T-helper 2 cell treated with Interferon-gamma antibody and Interleukin-4, amounts not matched to agents 5 μg/mL and 100 μg/mL, for 36 hours (primary cell): ENCODE measurements around the gene BFSP1.

Experiments used
- DNase-seq: peaks from one replicate; pipeline ENCODE4 v3.0.0; 2021; ENCODE audit warnings: low spot score
- H3K27ac Mint-ChIP-seq: one replicate; pipeline ENCODE4 v1.8.0; 2021; ENCODE audit warnings: mild to moderate bottlenecking, mixed read lengths
- H3K27me3 Mint-ChIP-seq: one replicate; pipeline ENCODE4 v1.8.0; 2021; ENCODE audit warnings: low read depth, mixed read lengths
- H3K36me3 Mint-ChIP-seq: one replicate; pipeline ENCODE4 v1.8.0; 2021; ENCODE audit warnings: low read depth, mixed read lengths
- H3K4me1 Mint-ChIP-seq: one replicate; pipeline ENCODE4 v1.8.0; 2021; ENCODE audit warnings: low read depth, mixed read lengths
- H3K4me3 Mint-ChIP-seq: one replicate; pipeline ENCODE4 v1.8.0; 2022; ENCODE audit warnings: mild to moderate bottlenecking, moderate library complexity, mixed read lengths
- H3K9me3 Mint-ChIP-seq: one replicate; pipeline ENCODE4 v1.8.0; 2021; ENCODE audit warnings: mixed read lengths

Gene BFSP1

GRCh38 chr20:17522528-17522927 is 8.7 kb downstream of the BFSP1 start:
- no peaks in the 10 kb centered on the region for H3K9me3 Mint-ChIP-seq
- H3K36me3 Mint-ChIP-seq, result no peaks in the 10 kb centered on the region
- no peak overlapping the region for H3K4me3 Mint-ChIP-seq
- peaks cover 9% of the 10 kb centered on the region for H3K27me3 Mint-ChIP-seq
- no peak overlapping the region for H3K27ac Mint-ChIP-seq
- peaks cover 7% of the 10 kb centered on the region for H3K4me1 Mint-ChIP-seq
- DNase-seq, result no peak

DNA sequence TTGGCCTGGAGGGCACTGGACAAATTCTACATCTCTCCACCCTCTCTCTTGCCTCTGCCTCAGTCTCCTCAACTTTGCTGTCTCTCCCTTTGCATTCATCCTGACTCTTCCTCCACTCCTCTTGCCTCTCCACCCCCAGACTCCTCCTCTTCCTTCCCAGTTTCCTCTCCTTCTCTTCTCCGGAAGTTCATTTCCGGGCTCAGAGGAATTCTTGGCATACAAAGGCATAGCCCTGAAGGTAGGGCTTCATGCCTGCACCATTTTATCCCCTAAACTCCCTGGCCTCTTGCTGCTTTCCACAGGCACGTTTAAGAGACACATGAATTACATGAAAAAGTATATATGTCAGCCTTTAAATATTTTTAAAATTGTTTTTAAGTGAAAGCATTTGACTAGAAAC is 10.6 kb downstream of the BFSP1 start:
- DNase-seq, result no peak
- Mint-ChIP-seq H3K27me3 (peaks cover 14% of the 10 kb centered on the region), H3K27ac (no peak overlapping the region), H3K4me1 (peaks cover 15% of the 10 kb centered on the region), H3K36me3 (no peaks in the 10 kb centered on the region), H3K4me3 (no peak overlapping the region), H3K9me3 (no peaks in the 10 kb centered on the region)

GRCh38 chr20:17519606-17520285 is 11.4 kb downstream of the BFSP1 start:
- no peaks in the 10 kb centered on the region for H3K9me3 Mint-ChIP-seq
- H3K4me1 Mint-ChIP-seq, result peaks cover 17% of the 10 kb centered on the region
- H3K36me3 Mint-ChIP-seq, result no peaks in the 10 kb centered on the region
- H3K27me3 Mint-ChIP-seq, result peaks cover 17% of the 10 kb centered on the region
- DNase-seq, result no peak
- no peak overlapping the region for H3K27ac Mint-ChIP-seq
- no peak overlapping the region for H3K4me3 Mint-ChIP-seq

DNA sequence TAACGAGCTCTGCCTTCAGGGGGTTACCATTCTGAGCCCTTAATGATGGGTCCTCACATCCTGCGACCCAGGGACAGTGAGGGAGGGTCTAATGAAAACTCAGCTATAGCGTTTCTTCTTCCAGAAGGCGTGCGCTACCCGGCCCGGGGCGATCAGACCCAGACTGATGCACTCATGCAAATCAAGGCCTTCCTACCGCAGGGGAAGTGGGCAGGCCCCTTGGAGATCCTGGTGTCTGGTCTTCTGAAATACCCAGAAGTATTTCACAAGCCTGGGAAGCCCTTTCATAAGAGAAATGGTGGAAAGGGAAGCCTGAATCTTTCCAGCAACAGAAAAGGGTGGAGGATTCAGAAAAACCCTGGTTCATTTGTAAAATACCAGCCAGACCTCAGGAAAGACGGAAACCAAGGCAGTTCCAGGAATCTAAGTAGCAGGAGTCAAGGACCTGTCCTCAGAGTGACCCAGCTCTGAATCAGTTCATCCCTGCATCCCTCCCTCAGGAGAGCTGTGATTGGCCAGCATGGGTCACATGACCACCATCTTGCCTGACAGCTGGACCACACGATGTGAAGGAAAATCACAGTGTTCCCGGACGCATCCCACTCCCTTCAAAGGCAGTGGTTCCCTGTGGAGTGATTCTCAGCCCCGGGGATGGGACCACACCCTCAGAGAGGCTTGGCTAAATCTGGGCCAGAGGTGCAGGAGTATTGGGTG is 12.7 kb downstream of the BFSP1 start:
- no peak for DNase-seq
- no peaks in the 10 kb centered on the region for H3K36me3 Mint-ChIP-seq
- no peaks in the 10 kb centered on the region for H3K9me3 Mint-ChIP-seq
- no peak overlapping the region for H3K27ac Mint-ChIP-seq
- H3K4me3 Mint-ChIP-seq, result no peak overlapping the region
- H3K27me3 Mint-ChIP-seq, result peaks cover 18% of the 10 kb centered on the region
- H3K4me1 Mint-ChIP-seq, result peaks cover 17% of the 10 kb centered on the region

GRCh38 chr20:17515053-17515452 is 16.1 kb downstream of the BFSP1 start:
- Mint-ChIP-seq H3K9me3 (no peaks in the 10 kb centered on the region), H3K36me3 (peaks cover 5% of the 10 kb centered on the region), H3K27ac (no peak overlapping the region), H3K4me1 (peaks cover 26% of the 10 kb centered on the region), H3K4me3 (no peak overlapping the region), H3K27me3 (peaks cover 14% of the 10 kb centered on the region)
- DNase-seq, result no peak

DNA sequence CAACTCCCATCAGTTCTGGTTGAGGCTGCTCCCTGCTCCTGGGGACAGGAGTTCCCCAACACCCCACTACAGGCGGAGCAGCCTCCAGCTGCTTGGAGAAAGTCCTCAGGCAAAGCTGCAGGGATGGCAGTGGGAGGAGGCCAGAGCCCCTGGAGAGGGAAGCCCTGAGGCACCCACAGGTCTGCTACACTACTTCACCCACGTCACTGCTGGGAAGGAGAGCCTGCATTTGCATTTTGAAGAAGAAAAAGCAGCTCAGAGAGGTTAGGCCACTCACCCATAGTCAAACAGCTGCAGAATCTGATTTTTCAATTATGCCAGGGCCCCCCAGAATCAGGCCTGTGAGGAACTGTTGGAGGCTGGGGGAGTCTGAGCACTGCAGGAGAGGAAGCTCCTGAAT is 17.2 kb downstream of the BFSP1 start:
- peaks cover 28% of the 10 kb centered on the region for H3K4me1 Mint-ChIP-seq
- no peak overlapping the region for H3K27ac Mint-ChIP-seq
- H3K4me3 Mint-ChIP-seq, result no peak overlapping the region
- no peak for DNase-seq
- no peaks in the 10 kb centered on the region for H3K9me3 Mint-ChIP-seq
- H3K36me3 Mint-ChIP-seq, result peaks cover 7% of the 10 kb centered on the region
- peaks cover 18% of the 10 kb centered on the region for H3K27me3 Mint-ChIP-seq

DNA sequence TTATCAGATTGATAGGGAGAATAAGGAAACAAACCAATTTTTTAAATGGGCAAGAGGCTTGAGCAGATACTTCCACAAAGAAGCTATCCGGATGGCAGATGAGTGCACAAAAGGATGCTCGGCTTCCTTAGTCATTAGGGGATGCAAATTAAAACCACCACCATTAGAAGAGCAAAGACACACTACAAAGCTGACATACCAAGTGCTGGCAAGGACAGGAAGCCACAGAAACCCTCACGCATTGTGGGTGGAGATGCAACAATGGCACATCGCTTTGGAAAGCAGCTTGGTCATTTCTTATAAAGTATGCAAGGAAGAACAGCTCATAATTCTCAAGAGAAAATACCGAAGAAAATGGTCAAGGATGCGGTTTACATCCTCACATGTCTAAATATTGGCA is 19.8 kb downstream of the BFSP1 start:
- Mint-ChIP-seq H3K4me1 (peaks cover 37% of the 10 kb centered on the region), H3K4me3 (peak overlapping the region; percentile 9), H3K9me3 (no peaks in the 10 kb centered on the region), H3K27ac (peak overlapping the region; percentile 5), H3K27me3 (peaks cover 18% of the 10 kb centered on the region), H3K36me3 (peaks cover 7% of the 10 kb centered on the region)
- DNase-seq, result no peak

- DNase-seq, result no peak
- Mint-ChIP-seq H3K36me3 (peaks cover 7% of the 10 kb centered on the region), H3K9me3 (no peaks in the 10 kb centered on the region), H3K27me3 (peaks cover 15% of the 10 kb centered on the region), H3K4me3 (no peak overlapping the region), H3K4me1 (peaks cover 42% of the 10 kb centered on the region), H3K27ac (no peak overlapping the region)
Observed at GRCh38 chr20:17510548-17510947, 20.6 kb downstream of the BFSP1 start.

- DNase-seq, result no peak
- H3K4me3 Mint-ChIP-seq, result no peak overlapping the region
- H3K27me3 Mint-ChIP-seq, result peaks cover 13% of the 10 kb centered on the region
- H3K27ac Mint-ChIP-seq, result no peak overlapping the region
- H3K4me1 Mint-ChIP-seq, result peaks cover 57% of the 10 kb centered on the region
- no peaks in the 10 kb centered on the region for H3K9me3 Mint-ChIP-seq
- peaks cover 7% of the 10 kb centered on the region for H3K36me3 Mint-ChIP-seq
Observed at GRCh38 chr20:17508756-17509155, 22.4 kb downstream of the BFSP1 start.

DNA sequence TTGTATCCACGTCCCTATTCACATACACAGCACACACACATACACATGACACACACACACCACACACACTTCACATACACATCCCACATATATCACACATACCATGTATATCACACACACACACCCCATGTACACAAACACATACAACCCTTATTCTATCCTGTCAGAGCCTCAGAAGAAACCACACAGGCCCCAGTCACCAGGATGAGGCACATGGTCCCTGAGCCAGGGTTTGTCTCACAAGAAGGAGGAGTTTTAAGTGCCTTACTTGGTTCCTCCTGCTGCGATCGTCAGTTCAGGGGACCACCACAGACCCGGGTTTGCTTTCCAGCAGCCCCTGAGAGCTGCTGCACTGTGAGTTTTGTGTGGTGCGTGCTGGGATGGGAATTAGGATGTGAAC is 23.6 kb downstream of the BFSP1 start:
- Mint-ChIP-seq H3K9me3 (no peaks in the 10 kb centered on the region), H3K4me1 (peaks cover 62% of the 10 kb centered on the region), H3K27ac (peak overlapping the region; percentile 24), H3K36me3 (peaks cover 4% of the 10 kb centered on the region), H3K27me3 (peaks cover 11% of the 10 kb centered on the region), H3K4me3 (peak overlapping the region; percentile 3)
- no peak for DNase-seq

DNA sequence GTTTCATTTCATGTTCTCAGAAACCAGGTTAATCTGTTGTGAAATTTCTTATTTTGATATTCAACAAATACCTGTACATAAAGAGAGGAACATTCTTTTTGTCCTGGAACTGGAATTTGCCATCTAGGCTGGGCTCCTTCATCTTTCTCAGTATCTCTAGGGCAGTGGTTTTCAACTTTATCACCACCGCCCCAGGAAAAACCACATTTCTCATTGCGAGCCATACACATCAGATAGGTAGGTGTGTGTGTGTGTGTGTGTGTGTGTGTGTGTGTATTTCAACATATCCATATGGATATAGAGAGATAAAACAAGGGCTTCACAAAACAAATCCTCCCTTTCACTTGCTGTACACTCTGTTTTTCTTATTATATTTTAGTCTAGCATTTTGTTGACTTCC is 24.1 kb downstream of the BFSP1 start:
- Mint-ChIP-seq H3K4me3 (peak overlapping the region; percentile 3), H3K27ac (peak overlapping the region; percentile 24), H3K9me3 (no peaks in the 10 kb centered on the region), H3K27me3 (peaks cover 11% of the 10 kb centered on the region), H3K4me1 (peaks cover 61% of the 10 kb centered on the region), H3K36me3 (peaks cover 4% of the 10 kb centered on the region)
- peak; percentile 12 for DNase-seq

DNA sequence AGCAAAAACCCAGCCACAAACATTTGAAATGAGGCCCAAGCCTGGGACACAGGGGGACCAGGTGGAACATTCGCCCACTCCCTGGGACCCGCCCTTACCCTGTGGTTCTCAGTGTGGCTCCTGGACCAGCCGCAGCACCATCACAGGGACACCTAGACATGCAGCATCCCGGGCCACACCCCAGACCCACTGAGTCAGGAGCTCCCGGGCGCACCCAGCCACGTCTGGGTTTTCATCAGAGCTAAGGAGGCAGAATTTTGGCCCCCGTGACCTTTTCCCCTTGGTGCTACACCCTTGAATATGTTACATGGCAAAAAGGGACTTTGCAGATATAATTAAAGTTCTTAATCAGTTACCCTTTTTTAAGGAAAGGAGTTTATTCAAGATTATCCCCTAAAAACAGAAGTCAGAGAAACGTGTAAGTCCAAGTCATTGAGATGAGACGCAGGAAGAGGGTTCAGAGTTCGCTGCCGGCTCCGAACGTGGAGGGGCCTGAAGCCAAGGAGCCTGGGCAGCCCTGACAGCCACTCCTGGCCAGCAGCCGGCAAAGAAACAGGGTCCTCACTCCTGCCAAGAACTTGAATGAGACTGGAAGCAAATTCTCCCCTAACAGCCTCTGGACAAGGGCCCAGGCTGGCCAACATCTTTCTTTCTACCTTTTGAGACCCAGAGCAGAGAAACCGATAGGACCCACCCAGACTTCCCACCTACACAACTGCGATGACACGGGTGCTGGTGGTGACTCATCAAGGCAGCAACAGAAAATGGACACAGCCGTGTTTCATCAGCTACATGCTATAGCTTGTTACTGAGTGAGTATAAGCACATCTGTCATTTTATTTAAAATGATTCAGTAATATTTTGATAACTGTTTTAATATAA is 25.3 kb downstream of the BFSP1 start:
- Mint-ChIP-seq H3K27ac (peak overlapping the region; percentile 86), H3K36me3 (peaks cover 2% of the 10 kb centered on the region), H3K9me3 (no peaks in the 10 kb centered on the region), H3K27me3 (peaks cover 15% of the 10 kb centered on the region), H3K4me3 (peak overlapping the region; percentile 90), H3K4me1 (peaks cover 55% of the 10 kb centered on the region)
- DNase-seq, result peak; percentile 76

DNA sequence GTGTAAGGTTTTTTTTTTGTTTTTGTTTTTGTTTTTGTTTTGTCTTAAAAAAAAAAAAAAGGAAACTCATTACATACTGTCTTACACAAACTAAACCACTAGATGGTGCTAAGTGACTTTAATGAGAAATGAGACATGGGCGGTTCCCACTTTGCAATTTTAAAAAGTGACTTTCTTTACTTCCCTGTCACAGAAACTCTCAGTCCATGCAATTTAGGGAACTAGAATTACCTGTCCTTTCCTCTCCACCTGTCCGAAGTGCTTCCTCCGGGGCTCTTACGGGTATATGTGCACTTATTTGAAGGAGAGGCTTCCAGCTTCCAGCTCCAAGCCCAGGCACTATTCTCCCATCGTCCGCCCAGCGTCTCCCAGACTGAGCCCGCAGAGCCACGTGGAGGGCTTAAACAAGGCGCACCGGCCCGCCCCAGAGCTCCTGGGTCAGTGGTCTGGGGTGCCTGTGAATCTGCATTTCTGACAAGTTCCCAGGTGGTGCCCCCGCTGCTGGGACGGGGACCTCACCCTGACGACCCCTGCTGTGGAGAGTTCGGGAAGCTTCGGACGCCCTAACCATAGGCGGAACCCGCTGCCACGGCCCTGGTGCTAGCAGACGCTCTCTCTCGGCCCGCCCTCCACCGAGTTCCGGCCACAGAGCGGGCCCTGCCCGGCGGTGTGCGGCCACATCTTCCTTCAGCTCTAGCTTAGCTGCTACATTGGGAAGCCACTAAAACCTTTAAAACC is 26.1 kb downstream of the BFSP1 start:
- Mint-ChIP-seq H3K4me3 (peak overlapping the region; percentile 90), H3K36me3 (peaks cover 2% of the 10 kb centered on the region), H3K4me1 (peaks cover 53% of the 10 kb centered on the region), H3K27me3 (peaks cover 14% of the 10 kb centered on the region), H3K9me3 (no peaks in the 10 kb centered on the region), H3K27ac (peak overlapping the region; percentile 86)
- DNase-seq, result no peak
